Measurements from ENCODE around the gene IL9.

The IL9 gene

DNA sequence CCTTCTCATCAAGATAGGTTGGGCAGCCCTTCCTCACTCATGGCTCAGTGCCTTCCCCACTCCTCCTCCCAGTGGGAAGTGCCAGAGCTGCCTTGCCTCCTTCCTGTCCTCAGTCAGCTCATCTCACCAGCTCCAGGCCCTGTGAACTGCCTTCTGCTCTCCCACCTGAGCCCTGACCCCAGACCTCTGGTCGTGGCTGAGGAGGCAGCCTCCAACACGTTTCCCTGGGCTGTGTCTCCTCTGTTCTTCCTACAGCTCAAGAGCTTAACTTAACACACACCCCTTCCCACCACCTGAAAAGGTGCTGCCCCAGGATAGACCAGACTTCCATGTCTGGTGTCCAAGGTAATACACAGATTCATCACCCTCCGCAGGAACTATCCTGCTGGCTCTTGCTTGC lies 21.2 kb downstream of the IL9 start:
- DNase-seq (ENCODE audit: low read depth in 2 of 2): no peak
- TF ChIP-seq, protein P1, sequence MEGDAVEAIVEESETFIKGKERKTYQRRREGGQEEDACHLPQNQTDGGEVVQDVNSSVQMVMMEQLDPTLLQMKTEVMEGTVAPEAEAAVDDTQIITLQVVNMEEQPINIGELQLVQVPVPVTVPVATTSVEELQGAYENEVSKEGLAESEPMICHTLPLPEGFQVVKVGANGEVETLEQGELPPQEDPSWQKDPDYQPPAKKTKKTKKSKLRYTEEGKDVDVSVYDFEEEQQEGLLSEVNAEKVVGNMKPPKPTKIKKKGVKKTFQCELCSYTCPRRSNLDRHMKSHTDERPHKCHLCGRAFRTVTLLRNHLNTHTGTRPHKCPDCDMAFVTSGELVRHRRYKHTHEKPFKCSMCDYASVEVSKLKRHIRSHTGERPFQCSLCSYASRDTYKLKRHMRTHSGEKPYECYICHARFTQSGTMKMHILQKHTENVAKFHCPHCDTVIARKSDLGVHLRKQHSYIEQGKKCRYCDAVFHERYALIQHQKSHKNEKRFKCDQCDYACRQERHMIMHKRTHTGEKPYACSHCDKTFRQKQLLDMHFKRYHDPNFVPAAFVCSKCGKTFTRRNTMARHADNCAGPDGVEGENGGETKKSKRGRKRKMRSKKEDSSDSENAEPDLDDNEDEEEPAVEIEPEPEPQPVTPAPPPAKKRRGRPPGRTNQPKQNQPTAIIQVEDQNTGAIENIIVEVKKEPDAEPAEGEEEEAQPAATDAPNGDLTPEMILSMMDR (IDR thresholded peaks at IDR 0.05; ENCODE audit: low read depth, low read length): no peak
- no peak overlapping the region for H3K4me3 ChIP-seq (replicated peaks in 1 of 2; ENCODE audit: low read depth in 2 of 2, low read length in 2 of 2)

DNA sequence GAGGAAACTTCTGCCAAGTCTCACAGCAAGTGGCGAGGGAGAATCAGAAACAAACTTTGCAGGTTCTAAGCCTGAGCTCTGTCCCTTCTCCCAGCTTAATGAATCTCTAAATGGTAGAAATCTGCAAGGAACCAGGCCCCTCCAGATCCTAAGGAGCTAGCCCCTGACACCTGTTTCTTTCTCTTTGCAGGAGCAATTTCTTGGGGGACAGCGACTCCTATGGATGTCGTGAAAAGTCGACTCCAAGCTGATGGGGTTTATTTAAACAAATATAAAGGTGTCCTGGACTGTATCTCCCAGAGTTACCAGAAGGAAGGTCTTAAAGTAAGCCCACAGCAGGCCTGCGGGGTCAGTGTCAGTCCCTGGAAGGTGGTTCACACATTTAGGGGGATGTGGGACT lies 21.8 kb downstream of the IL9 start:
- no peak overlapping the region for H3K4me3 ChIP-seq (replicated peaks in 1 of 2; ENCODE audit: low read depth in 2 of 2, low read length in 2 of 2)
- TF ChIP-seq, protein P1 (IDR thresholded peaks at IDR 0.05; ENCODE audit: low read depth, low read length): no peak
- no peak for DNase-seq (ENCODE audit: low read depth in 2 of 2)

DNA sequence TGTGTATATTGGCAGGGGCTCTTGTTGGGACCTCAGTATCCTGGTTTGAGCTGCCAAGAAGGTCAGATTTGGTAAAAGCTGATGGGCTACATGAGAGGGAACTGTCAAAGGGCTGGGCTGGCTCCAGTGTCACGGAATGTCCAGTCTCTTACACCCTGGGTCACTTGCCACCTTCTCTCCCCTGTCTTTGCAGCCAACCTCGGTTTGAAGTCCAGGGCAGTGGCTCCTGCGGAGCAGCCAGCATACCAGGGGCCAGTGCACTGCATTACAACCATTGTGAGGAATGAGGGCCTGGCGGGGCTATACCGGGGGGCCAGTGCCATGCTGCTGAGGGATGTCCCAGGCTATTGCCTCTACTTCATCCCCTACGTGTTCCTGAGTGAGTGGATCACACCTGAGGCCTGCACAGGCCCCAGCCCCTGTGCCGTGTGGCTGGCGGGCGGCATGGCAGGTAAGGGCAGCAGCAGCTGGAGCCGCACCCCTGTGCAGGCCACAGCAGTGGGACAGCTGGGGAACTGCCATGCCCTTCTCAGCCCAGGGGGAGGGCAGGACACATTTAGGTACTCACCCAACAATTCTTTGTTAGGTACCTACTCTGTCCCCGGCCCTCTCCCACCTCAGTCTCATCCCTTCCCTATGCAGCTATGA lies 24.2 kb downstream of the IL9 start:
- H3K4me3 ChIP-seq (replicated peaks in 1 of 2; ENCODE audit: low read depth in 2 of 2, low read length in 2 of 2): no peak overlapping the region
- DNase-seq (ENCODE audit: low read depth in 2 of 2): no peak

GRCh38 chr5:135869935-135870334 lies 25.7 kb downstream of the IL9 start:
- DNase-seq (ENCODE audit: low read depth in 2 of 2): no peak
- H3K4me3 ChIP-seq (replicated peaks in 1 of 2; ENCODE audit: low read depth in 2 of 2, low read length in 2 of 2): no peak overlapping the region
- TF ChIP-seq, protein P1 (IDR thresholded peaks at IDR 0.05; ENCODE audit: low read depth, low read length): no peak

More for the DNA sequence above, 24.2 kb downstream of the IL9 start:
- TF ChIP-seq, protein P1 (IDR thresholded peaks at IDR 0.05; ENCODE audit: low read depth, low read length): no peak

GRCh38 chr5:135869276-135869675 lies 26.4 kb downstream of the IL9 start:
- TF ChIP-seq, protein P1 (IDR thresholded peaks at IDR 0.05; ENCODE audit: low read depth, low read length): no peak
- no peak overlapping the region for H3K4me3 ChIP-seq (replicated peaks in 1 of 2; ENCODE audit: low read depth in 2 of 2, low read length in 2 of 2)
- DNase-seq (ENCODE audit: low read depth in 2 of 2): no peak

- TF ChIP-seq, protein P1 (IDR thresholded peaks at IDR 0.05; ENCODE audit: low read depth, low read length): no peak
- H3K4me3 ChIP-seq (replicated peaks in 1 of 2; ENCODE audit: low read depth in 2 of 2, low read length in 2 of 2): no peak overlapping the region
- no peak for DNase-seq (ENCODE audit: low read depth in 2 of 2)
Observed at GRCh38 chr5:135868681-135869080, 27.0 kb downstream of the IL9 start.

- DNase-seq (ENCODE audit: low read depth in 2 of 2): no peak
- no peak overlapping the region for H3K4me3 ChIP-seq (replicated peaks in 1 of 2; ENCODE audit: low read depth in 2 of 2, low read length in 2 of 2)
- TF ChIP-seq, protein P1 (IDR thresholded peaks at IDR 0.05; ENCODE audit: low read depth, low read length): no peak
Observed at GRCh38 chr5:135867599-135867998, 28.0 kb downstream of the IL9 start.
